ENCODE results near the gene CBARP. TPM values are rescaled to one million over a fixed set of nuclear protein-coding genes. Genes with fewer than 3 reads are reported as not detected.

Gene CBARP
- total and polyA plus RNA-seq, 4 donors: 0.05 to 0.25 (median 0.06) TPM; not detected in 1

DNA sequence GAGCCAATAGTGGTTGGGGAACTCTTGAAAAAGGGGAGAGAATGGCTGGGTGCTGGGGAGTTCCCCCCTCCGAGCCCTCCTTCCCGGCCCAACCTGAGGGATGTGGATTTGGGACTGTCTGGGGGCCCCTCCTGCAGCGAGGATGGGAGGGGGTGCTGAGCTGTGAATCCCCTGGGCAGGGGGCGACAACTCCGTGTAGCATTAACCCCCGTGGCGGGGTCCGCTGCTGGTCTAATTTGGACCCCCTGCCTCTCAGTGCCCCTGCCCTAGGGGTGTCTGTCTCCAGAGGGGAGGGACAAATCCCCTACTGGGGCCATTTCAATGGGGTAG is 20.3 kb upstream of the CBARP start:
- 84% methylated on average over 8 of the region's 8 CpGs for WGBS
- Histone ChIP-seq H3K4me3 (ENCODE audit: low read depth in 1 of 3, low read length in 3 of 3) (no peak overlapping the region), H3K36me3 (ENCODE audit: control insufficient read depth in 4 of 4, insufficient read depth in 3 of 4, low read depth in 1 of 4, low read length in 3 of 4) (peaks cover 19 to 30% (median 21%) of the 10 kb centered on the region in 4 donors), H3K9ac (ENCODE audit: low read depth in 1 of 2, low read length in 2 of 2) (no peak overlapping the region), H3K27me3 (ENCODE audit: control insufficient read depth in 4 of 4, insufficient read depth in 4 of 4, low read length in 3 of 4) (no peaks in the 10 kb centered on the region), H3K27ac (ENCODE audit: low read depth in 1 of 2, low read length in 2 of 2) (peak overlapping the region; percentile 28 to 56), H3K4me1 (ENCODE audit: control insufficient read depth in 4 of 4, insufficient read depth in 4 of 4, low read length in 3 of 4) (peaks cover 34 to 85% (median 64%) of the 10 kb centered on the region in 4 donors), H3K9me3 (ENCODE audit: control insufficient read depth in 4 of 4, low read length in 3 of 4) (no peaks in the 10 kb centered on the region)
- no peak for DNase-seq (ENCODE audit: low spot score)
- no peak for TF ChIP-seq MAX (IDR thresholded peaks at IDR 0.05)
- TF ChIP-seq FOXA2 (IDR thresholded peaks at IDR 0.05): no peak
- TF ChIP-seq, protein P1, sequence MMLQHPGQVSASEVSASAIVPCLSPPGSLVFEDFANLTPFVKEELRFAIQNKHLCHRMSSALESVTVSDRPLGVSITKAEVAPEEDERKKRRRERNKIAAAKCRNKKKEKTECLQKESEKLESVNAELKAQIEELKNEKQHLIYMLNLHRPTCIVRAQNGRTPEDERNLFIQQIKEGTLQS (IDR thresholded peaks at IDR 0.05): no peak
- no peak for TF ChIP-seq RAD21 (IDR thresholded peaks at IDR 0.05)
- TF ChIP-seq, protein P2, sequence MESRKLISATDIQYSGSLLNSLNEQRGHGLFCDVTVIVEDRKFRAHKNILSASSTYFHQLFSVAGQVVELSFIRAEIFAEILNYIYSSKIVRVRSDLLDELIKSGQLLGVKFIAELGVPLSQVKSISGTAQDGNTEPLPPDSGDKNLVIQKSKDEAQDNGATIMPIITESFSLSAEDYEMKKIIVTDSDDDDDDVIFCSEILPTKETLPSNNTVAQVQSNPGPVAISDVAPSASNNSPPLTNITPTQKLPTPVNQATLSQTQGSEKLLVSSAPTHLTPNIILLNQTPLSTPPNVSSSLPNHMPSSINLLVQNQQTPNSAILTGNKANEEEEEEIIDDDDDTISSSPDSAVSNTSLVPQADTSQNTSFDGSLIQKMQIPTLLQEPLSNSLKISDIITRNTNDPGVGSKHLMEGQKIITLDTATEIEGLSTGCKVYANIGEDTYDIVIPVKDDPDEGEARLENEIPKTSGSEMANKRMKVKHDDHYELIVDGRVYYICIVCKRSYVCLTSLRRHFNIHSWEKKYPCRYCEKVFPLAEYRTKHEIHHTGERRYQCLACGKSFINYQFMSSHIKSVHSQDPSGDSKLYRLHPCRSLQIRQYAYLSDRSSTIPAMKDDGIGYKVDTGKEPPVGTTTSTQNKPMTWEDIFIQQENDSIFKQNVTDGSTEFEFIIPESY (IDR thresholded peaks at IDR 0.05): no peak
- TF ChIP-seq TAF1 (conservative IDR thresholded peaks at IDR 0.05): no peak
- TF ChIP-seq JUND (IDR thresholded peaks at IDR 0.05): no peak
- TF ChIP-seq FOXA1 (IDR thresholded peaks at IDR 0.05): no peak
- TF ChIP-seq, protein P3, sequence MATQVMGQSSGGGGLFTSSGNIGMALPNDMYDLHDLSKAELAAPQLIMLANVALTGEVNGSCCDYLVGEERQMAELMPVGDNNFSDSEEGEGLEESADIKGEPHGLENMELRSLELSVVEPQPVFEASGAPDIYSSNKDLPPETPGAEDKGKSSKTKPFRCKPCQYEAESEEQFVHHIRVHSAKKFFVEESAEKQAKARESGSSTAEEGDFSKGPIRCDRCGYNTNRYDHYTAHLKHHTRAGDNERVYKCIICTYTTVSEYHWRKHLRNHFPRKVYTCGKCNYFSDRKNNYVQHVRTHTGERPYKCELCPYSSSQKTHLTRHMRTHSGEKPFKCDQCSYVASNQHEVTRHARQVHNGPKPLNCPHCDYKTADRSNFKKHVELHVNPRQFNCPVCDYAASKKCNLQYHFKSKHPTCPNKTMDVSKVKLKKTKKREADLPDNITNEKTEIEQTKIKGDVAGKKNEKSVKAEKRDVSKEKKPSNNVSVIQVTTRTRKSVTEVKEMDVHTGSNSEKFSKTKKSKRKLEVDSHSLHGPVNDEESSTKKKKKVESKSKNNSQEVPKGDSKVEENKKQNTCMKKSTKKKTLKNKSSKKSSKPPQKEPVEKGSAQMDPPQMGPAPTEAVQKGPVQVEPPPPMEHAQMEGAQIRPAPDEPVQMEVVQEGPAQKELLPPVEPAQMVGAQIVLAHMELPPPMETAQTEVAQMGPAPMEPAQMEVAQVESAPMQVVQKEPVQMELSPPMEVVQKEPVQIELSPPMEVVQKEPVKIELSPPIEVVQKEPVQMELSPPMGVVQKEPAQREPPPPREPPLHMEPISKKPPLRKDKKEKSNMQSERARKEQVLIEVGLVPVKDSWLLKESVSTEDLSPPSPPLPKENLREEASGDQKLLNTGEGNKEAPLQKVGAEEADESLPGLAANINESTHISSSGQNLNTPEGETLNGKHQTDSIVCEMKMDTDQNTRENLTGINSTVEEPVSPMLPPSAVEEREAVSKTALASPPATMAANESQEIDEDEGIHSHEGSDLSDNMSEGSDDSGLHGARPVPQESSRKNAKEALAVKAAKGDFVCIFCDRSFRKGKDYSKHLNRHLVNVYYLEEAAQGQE (IDR thresholded peaks at IDR 0.05): no peak
- TF ChIP-seq NR2F2 (IDR thresholded peaks at IDR 0.05): no peak
- no peak for TF ChIP-seq YY1 (IDR thresholded peaks at IDR 0.05)
- TF ChIP-seq HNF4A (conservative IDR thresholded peaks at IDR 0.05): no peak
- no peak for TF ChIP-seq GABPA (IDR thresholded peaks at IDR 0.05 in 1 of 2, conservative IDR thresholded peaks at IDR 0.05 in 1 of 2)
- no peak for TF ChIP-seq RXRA (IDR thresholded peaks at IDR 0.05)

- H3K36me3 ChIP-seq (ENCODE audit: control insufficient read depth in 4 of 4, insufficient read depth in 3 of 4, low read depth in 1 of 4, low read length in 3 of 4): peaks cover 19 to 30% (median 21%) of the 10 kb centered on the region in 4 donors
- WGBS: 71% methylated on average over 23 of the region's 23 CpGs
- peak overlapping the region; percentile 28 to 50 for H3K27ac ChIP-seq (ENCODE audit: low read depth in 1 of 2, low read length in 2 of 2)
- no peaks in the 10 kb centered on the region for H3K27me3 ChIP-seq (ENCODE audit: control insufficient read depth in 4 of 4, insufficient read depth in 4 of 4, low read length in 3 of 4)
- H3K4me3 ChIP-seq (ENCODE audit: low read depth in 1 of 3, low read length in 3 of 3): no peak overlapping the region
- TF ChIP-seq NR2F2 (IDR thresholded peaks at IDR 0.05) (no peak), HNF4A (conservative IDR thresholded peaks at IDR 0.05) (no peak), JUND (IDR thresholded peaks at IDR 0.05) (no peak), EGR1 (IDR thresholded peaks at IDR 0.05; ENCODE audit: low read depth in 2 of 2) (no peak), CTCF (IDR thresholded peaks at IDR 0.05; ENCODE audit: low read depth, low read length, missing input control) (no peak), HNF4G (IDR thresholded peaks at IDR 0.05) (no peak), FOXA1 (IDR thresholded peaks at IDR 0.05) (no peak), YY1 (IDR thresholded peaks at IDR 0.05) (no peak)
- TF ChIP-seq, protein P2 (IDR thresholded peaks at IDR 0.05): no peak
- no peak overlapping the region for H3K9ac ChIP-seq (ENCODE audit: low read depth in 1 of 2, low read length in 2 of 2)
- peaks cover 31 to 85% (median 62%) of the 10 kb centered on the region in 4 donors for H3K4me1 ChIP-seq (ENCODE audit: control insufficient read depth in 4 of 4, insufficient read depth in 4 of 4, low read length in 3 of 4)
- H3K9me3 ChIP-seq (ENCODE audit: control insufficient read depth in 4 of 4, low read length in 3 of 4): no peaks in the 10 kb centered on the region
- DNase-seq (ENCODE audit: low spot score): no peak
These were observed 19.8 kb upstream of the CBARP start for GRCh38 chr19:1257475-1258162.

All from liver (tissue), 9 donors.